SIG-M5 (cell line): ENCODE results near the gene COTL1.

Experiments
- DNase-seq: peaks from one replicate; lab custom pipeline; 2025; lab: John Stamatoyannopoulos, UW

The COTL1 gene

DNA sequence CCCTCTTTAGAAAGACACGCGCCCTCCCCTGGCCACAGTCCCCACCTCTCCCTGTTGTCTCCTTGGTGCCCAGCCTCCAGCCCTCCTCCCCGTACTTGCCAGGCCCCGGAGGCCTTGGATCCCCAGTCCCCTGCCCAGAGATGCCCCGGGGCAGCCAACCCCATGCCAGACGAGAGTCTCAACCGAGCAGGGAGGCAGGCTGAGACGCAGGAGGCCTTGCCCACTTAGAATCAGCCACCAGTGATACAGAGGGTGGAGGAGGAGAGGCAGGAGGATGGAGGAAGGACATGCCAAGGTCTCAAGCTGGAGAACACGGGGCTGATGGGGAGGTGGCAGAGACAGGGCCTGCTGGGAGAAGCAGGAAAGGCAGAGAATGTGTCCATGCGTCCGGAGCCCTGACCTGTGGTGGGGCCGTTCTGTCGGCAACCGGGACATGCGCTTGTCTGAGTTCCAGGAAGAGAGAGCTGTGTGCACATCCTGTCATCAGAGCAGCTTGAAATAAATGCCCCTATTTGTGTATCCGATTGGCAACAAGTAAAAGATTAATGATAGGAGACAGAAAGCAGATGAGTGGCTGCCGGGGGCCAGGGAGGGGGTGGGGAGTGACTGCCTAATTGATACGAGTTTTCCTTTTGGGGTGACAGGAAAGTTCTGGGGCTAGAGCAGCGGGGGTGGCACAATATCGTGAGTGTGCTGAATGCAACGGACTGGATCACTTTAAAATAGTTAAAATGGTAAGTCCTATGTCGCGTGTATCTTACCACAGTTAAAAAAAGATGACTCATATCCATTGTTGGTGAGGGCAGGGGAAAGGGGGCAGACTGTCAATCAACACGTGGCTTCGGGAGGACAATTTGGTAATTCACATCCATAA lies 68.7 kb downstream of the COTL1 start:
- DNase-seq: no peak

DNA sequence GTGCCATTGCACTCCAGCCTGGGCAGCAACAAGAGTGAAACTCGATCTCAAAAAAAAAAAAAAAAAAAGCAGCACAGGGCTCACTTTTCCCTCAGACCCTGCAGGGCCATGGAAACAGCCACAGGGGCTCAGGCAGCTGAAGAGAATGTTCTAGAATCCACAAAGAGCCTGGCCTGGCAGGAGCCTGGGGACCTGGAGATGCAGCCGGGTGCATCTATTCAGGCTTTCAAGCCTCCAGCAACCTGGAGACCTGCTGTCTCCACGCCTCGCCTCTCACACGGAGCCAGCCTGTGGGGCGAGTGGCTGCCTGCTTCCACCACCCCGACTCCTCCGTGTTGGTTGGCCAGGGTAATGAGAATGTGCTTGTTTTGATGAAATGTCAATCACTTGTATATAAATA lies 69.4 kb downstream of the COTL1 start:
- no peak for DNase-seq

DNA sequence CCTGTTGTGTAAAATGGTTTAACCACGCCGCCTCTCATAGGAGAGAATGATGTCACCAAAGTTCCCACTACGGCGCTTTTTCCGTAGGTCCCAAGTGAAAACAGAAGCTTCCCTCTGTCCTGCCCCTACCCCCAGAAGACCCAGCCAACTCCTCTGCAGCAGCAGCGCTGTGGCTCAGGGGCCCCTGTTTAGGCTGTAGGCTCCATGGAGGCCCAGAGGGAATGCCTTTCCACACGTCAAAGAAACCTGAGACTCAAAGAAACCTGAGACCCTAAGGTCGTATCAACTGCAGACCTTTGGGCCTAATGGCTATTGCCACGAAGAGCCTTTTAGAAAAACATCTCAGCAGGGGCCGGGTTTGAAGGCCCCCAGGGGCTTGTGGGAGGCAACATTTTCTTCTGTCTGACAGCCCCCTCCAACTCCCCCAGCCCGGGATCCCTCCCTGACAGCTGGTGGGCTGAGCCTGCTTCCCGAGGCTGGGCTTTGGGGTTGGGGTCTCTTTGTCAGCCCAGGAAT lies 70.3 kb downstream of the COTL1 start:
- DNase-seq: no peak

DNA sequence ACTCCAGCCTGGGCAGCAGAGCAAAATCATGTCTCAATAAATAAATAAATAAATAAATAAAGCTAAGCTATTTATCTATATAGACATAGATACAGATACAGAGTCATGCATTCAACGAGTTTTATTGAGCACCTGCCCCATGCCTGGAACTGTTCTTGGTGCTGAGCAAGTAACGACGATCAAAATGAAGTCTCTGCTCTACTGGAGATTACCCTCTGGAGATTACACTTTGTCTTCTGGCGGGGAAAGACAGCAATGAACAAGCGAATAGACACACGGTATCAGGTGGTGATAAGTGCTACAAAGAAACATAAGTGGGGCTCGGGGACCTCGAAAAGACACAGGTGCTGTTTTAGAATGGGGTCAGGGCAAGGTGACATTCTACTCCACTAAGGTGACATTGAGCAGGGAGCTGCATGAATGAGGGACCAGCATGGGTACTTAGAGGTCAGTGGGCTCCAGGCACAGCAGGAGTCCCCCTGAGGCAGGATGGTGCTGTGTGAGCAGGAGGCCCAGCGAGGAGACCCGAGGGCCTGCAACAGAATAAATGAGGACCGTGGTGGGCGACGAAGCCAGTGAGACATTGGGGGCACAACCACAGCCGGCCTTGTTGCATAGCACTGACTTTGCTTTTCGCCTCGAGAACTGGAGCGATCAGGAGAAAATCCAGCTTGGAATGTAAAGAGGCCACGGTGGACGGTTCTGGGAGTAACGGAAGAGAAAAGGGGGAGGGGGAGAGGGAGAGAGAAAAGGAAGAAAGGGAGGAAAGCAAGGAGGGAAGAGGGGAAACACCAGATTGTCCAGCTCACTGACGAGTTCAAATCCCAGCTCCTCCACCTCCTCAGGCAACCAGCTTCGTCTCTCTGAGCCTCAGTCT lies 71.0 kb downstream of the COTL1 start:
- DNase-seq: no peak

DNA sequence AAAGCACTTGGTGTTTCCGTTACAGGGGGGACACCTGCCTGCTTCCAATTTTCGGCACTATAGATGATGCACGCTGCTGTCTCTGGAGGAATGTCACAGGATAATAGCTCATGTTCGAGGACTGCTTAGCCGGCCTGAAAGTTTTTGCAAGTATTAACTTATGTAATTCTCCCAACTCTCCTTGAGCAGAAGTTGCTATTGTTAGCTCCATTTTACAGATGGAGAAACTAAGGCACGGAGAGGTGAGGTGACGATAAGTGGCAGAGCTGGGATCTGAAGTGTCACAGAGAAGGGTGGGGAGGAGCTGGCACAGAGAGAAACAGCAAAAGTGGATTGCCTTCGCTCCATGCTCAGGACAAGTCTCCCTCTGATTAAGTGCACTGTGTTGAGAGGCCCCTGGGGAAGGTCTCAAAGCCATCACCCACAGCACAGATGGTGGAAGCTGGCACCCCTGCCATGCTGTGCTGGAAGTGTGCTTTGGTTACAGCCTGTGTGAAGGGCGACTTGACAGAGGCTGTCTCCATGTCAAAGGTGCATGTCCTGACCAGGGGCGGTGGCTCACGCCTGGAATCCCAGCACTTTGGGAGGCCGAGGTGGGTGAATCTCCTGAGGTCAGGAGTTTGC lies 72.7 kb downstream of the COTL1 start:
- no peak for DNase-seq

DNA sequence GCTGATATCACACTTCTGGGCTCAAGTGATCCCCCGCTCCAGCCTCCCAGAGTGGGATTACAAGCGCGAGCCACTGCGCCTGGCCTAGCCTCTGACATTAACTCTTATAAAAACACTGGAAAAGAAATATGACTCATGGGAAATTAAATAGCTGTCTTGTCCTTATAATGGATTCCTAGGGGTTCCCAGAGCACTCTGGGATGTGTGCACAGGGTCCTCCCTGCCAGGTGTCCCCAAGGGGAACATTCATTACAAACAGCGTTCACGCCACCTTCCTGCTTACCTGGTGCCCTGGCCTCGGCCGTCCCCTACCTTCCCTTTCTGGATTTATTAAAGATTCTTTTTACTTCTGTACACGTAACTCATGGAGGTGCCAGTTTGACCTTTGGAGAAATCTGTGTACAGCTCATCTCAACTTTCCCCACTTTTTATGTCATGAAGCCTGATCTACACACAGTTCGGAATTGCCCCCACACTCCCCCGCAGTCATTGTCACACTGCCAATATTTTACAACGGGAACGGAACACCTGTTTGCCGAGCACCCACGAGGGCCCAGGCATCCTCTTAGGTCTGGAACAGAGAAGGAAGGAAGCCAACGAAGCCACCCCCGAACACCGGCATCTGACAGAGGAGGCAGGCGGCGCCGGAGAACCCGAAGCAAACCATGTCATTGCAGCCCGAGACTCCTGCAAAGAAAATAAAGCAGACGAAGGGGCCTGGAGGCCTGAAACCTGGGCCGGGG lies 73.7 kb downstream of the COTL1 start:
- DNase-seq: no peak

DNA sequence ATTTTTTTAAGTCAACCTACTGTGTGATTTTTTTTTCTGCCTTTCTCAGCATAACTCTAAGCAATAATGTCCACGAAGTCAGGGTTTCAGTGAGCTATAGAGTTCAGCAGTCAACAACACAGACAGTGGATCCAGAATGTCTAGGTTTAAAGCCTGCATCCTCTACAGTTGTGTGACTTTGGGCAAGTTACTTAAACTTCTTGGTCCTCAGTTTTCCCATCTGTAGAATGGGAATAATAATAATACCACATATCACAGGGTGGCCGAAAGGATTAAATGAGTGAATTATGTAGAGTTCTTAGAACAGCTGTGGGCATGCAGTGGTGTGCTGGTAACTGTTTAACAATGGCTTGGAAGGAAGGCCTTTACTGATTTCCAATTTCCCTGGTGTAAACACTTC lies 74.6 kb downstream of the COTL1 start:
- DNase-seq: no peak

DNA sequence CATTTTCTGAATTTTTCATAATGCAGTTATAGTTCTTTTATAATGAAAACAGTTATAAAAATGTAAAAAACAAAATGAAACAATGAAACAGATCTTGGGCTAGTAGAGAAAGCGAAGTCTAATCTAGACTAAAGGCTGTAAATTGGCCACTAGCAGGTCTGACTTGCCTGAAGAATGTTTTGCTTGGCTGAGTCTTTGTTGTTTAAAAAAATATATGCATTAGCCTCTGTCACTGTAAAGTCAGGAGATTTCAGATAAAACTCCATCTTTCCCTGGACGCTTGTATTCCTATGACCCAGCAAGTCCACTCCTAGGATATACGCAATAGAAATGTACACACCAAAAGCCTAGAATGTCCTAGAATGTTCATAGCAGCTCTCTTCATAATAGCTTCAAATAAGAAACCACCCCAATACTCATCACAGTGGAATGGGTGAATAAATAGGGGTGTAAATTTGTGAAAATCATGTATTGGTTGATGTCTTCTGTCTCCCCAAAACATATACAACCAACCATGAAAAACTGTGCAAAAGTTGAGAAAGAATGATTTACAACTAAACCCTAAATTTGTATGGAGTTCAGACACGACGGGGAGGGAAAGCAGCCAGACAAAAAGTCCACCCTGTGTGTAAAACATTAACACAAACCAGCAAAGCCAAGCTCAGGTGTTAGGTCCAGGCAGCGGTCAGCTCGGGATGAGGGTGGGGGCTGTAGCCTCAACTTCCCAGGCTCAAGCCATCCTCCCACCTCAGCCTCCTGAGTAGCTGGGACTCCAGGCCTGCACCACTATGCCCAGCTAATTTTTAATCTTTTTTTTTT lies 75.7 kb downstream of the COTL1 start:
- DNase-seq: no peak

DNA sequence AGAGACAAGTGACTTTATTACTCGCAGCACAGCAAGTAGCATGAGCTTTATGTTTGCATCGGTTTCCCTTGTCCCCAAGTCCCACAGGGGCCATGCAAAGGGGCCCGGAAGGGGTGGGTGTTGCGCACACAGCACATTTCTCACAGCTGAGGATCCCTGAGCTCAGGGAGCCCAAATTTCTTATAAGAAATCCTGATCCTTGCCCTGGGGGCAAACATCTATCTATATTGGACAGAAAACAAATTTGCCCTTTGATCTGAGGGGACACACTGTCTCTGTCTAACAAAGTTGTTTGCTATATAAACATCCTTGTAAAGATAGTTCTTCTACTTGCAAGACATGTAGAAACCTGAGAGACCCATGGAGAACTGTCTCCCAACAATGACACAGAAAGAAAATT lies 77.7 kb downstream of the COTL1 start:
- no peak for DNase-seq

DNA sequence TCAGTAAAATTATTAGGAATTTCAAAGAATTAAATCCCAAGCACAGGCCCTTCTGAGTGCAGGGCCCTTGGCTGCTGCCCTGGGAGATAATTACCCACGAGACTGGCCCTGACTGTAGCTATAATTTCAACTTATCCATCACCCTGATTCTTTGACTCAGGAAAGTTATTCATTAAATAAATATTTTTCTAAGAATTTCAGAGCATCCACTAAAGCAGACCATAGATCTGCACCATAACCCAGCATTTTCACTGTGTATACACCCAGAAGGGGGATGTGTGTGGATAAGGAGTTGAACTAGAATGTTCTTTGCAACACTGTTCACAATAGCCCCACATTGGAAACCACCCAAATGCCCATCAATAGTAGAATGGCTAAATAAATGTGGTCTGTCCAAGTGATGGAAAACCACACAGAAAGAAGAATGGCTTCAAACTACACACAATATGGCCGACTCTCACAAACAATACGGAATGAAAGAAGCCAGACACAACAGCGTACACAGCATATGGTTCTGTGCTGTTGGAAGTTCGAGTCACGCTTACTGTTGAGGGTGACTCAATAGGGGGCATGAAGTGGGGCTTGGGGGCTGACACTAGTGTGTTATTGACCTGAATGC lies 79.5 kb downstream of the COTL1 start:
- no peak for DNase-seq

DNA sequence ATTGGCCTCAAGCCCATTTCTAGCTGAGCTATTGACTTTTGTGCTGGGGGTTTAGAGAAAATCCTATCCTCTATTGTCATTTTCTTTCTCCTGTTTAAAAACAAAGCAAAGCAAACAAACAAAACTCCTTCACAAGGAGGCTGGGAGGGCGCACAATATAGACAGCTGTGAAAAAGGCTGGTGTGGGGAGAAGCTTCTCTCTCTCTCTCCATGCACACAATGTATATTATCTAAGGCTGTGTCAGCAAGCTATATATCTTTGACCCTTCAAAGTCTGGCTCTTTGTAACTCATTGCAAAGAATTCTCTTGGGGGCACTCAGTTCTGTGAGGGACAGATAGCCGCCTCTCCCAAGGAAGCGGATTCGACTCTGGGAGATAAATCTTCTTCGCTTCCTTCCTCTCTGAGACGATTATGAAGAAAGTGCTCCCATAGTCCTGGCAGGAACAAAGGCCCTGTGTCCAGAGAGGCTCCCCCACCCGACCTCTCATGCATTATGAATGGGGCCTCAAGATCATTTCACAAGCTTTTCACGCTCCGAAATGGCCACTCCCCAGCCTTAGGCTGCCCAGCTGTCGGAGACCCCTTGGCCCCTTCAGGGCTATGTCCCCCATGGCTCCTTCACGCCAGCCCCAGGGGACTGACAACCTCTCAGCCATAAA lies 80.3 kb downstream of the COTL1 start:
- DNase-seq: no peak

DNA sequence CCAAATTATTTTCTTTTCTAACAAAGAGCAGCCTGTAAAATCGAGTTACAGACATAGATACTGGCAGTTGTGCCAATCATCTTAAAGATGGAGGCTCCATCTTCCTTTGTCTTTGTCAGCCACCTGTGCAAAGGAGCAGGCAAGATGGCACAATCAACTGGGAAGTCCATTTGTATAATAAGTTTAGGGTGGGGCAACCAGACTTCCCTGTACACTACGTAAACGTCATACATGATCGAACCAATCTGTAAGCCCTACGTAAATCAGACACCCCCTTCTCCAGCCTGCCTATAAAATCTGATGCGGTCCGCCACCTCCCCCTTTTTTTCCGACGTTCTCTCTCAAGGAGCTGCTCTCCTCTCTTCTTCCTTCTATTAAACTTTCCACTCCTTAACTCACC lies 82.0 kb downstream of the COTL1 start:
- no peak for DNase-seq

DNA sequence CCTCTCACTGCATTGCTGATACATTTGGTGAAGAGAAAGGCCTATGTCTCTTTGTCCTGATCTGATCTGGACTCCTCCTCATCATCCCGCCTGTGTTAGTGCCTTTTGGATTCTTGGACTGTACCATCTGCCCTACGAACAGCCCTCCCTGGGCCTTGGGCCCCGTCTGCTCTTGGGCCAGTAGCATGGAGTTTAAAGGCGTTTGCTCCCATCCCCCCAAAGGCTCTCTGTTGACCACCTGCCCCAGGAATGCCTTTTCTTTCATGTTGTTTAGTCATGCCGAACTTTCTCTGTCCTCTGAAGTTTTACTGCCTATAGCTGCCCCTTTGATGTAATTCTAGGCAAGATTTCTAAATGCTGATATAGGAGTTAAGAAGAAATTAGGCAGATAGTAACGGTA lies 82.5 kb downstream of the COTL1 start:
- no peak for DNase-seq

DNA sequence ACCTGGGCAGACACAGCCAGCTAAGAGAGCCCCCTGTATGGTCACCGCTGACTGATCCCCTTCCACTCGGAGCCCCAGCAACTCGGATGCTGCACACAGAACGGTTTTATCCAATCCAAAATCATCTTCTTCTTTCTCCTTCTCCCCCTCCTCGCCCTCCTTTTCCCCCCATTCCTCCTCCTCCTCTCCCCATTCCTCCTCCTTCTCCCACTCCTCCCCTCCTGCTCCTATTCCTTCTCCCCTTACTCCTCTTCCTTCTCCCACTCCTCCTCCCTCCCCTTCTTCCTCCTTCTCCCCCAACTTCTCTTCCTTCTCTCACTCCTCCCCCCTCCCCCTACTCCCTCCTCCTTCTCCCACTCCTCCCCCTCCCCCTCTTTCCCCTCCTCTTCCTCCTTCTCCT lies 83.1 kb downstream of the COTL1 start:
- no peak for DNase-seq

DNA sequence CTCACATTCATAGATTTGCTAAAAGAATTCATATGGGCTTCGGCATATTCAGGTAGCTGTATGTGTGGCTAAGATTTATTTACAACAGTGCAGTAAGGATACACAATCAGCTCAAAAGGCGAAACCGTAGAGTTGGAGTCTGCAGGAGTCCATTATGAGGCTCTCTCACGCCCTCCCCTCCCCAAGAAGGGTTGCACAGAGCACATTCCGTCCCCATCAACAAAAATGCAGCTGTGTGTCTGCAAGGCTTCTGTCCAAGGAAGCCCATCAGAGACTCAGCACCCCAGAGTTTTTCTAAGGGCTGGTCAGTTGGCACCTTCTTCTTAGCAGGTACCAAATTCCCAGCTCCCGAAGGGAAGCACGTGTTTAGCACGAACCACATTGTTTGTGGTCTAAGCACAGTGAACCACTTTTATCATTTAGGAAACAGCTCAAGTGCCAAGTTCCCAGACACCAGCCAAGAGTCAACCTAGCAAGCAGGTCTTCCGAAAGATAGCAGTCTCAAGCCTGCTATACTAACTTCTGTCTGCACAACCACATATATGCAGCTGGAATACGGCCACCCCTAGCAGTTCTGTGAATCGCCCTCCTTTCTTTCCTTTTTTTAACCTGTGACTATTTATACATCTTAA lies 84.9 kb downstream of the COTL1 start:
- no peak for DNase-seq

DNA sequence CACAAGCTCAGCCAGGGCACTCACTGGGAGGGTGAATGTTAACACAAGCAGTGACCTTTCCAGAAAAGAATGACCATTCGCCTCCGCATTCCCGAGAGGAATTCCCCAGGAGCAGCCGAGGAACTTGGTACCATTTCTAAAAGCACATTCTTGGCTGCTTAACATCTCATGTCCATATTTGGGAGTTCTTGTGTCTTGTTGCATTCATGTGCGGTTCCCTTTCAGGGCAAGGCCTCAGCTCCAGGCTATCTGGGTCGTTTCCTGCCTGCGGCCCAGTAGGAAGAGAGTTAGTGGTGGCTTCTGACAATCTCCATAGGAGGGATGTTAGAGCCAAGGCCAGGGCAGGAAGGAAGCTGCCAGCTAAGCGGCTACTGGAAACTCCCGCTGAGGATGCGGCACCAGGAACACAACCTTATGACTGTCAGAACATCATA lies 85.6 kb downstream of the COTL1 start:
- DNase-seq: no peak

DNA sequence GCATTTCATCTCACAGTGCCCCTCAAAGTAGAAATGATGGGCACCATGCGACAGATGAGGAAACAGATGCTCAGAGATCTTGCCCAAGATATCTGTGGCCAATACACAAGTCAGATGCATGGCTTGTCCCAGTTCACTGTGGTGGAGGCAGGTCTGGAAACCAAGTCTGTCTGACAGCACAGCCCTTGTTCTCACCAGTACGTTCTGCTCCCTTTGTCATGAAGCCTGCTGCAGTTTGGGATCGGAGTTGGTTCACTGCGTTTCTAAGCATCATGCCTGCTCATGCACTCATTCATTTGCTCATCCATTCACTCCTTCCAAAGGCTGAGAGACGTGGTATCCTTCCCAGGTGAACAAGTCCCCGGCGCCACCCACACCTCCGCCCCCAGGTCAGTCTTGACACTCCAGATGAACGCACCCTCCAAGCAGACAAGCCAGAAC lies 86.2 kb downstream of the COTL1 start:
- no peak for DNase-seq

DNA sequence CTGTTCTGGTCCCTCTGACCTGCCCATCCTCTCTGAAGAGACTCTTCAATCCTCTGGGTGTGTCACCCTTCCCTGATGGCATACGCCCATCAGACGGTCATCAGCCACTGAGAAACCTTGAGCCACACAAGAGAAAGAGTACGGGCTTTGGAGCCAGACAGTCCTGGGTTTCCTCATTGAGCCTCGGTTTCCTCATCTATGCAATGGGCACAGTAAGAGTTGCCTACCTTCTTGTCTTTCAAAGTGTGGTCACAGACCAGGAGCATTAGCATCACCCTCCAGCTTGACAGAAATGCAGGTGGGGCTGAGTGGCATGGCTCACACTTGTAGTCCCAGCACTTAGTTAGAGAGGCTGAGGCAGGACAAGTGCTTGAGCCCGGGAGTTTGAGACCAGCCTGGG lies 87.3 kb downstream of the COTL1 start:
- DNase-seq: no peak

DNA sequence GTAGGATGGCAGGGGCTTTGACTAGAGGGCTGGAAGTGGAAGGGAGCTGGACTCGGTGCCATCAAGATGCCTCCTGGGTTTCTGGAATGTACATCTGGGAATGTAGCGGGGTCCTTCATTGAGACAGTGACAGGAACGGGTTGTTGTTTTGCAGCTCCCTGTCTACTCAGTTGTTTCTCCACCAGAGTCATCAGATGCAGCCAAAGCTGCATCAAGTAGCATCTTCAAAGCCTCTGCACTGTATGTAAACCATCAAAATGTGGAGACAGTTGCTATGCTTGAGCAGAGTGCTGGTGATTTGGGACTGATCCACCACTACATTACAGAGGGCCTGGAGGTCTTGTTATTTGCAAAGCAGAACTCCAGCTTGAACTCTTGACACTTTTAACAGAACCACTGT lies 88.3 kb downstream of the COTL1 start:
- no peak for DNase-seq
